GM18867 (cell line): ENCODE measurements around the gene ATP6V0B.

Experiments
- ATAC-seq: cut with Tn5 transposase; IDR thresholded peaks from one replicate; pipeline ENCODE4 v1.9.1; 2021; ENCODE audit warnings: mild to moderate bottlenecking, moderate library complexity; ENCODE audit not compliant: unreplicated experiment

ATP6V0B gene

GRCh38 chr1:43982808-43983207, 8.0 kb downstream of the ATP6V0B start:
- no peak for ATAC-seq

- no peak for ATAC-seq
Observed at GRCh38 chr1:43983253-43983899, 8.6 kb downstream of the ATP6V0B start.

GRCh38 chr1:43984855-43985254, 10.1 kb downstream of the ATP6V0B start:
- no peak for ATAC-seq

DNA sequence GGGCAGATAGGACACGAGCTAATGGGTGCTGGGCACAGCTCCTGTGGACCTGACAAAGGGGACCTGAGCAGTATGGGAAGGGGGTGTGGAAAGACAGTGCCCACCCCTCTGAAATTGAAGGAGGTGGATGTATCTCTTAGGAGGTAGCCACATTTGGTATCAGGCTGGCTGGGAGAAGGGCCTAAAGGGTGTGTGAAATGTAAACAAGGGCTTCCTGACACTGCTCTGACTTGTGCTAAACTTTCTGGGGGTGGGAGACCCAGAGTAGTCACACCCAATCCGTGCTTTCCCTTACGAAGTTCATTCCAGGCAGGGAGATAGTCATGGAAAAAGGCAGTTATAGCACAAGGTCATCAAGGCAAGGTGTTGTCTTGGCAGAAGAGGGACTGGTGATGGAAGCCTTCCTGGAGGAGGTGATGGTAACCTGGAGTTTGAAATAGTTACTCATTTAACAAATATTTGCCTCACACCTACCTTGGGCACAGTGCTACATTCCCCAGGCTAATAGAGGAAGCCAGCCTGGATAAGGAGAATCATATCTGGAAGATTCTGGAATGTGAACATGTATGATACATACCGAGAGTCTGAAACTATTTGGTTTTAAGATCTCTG, 11.3 kb downstream of the ATP6V0B start:
- no peak for ATAC-seq

DNA sequence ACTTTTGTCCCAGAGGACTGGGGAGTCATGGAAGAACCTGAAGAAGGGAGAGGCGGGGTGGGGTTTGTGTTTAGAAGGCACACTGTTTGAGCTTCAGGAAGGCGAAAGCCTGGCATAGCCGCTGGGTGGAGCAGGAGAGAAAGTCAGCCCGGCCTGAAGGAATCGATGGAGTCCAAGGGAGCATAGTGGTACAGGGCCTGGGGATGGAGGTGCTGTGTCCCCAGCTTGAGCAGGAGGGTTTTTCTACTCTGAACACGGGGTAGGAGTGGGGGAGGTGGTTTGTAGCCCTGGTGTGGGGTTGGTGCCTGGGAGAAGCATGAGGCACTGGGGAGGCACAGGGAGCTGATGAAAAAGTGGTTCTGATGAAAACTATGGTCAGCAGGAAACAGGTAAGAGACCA, 12.0 kb downstream of the ATP6V0B start:
- no peak for ATAC-seq

GRCh38 chr1:43987159-43987902, 12.6 kb downstream of the ATP6V0B start:
- ATAC-seq, result no peak

DNA sequence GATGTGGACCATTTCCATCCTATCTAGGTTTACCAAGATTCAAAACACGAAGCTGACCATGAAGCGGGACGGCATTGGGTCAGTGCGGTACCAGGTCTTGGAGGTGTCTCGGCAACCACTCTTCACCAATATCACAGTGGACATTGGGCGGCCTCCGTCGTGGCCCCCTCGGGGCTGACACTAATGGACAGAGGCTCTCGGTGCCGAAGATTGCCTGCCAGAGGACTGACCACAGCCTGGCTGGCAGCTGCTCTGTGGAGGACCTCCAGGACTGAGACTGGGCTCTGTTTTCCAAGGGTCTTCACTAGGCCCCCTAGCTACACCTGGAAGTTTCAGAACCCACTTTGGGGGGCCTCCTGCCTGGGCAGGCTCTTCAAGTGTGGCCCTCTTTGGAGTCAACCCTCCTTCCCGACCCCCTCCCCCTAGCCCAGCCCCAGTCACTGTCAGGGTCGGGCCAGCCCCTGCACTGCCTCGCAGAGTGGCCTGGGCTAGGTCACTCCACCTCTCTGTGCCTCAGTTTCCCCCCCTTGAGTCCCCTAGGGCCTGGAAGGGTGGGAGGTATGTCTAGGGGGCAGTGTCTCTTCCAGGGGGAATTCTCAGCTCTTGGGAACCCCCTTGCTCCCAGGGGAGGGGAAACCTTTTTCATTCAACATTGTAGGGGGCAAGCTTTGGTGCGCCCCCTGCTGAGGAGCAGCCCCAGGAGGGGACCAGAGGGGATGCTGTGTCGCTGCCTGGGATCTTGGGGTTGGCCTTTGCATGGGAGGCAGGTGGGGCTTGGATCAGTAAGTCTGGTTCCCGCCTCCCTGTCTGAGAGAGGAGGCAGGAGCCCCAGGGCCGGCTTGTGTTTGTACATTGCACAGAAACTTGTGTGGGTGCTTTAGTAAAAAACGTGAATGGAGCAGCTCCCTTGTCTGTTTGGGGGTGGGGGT, 15.8 kb downstream of the ATP6V0B start:
- ATAC-seq, result no peak

DNA sequence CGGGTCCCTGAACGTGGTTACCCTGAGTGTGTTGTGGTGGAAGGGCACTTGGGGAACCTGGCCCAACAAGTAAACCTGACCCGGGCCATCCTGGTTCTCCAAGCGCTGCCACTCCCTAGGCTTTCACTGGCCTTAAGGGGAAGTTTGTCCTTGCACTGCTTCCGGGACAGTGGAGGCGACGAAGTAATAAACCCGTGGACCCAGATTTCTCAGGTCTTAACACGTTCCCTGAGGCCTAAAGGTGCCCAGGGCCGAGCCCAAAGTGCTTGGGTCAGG, 16.4 kb downstream of the ATP6V0B start:
- ATAC-seq, result no peak

- peak; percentile 78 for ATAC-seq
Observed at GRCh38 chr1:43991476-43992231, 16.9 kb downstream of the ATP6V0B start, which contains the start of gene CCDC24. Gene CCDC24, plus strand, starts transcription at chr1:43991599. Its CDS starts 280 bp downstream, at chr1:43991879.

GRCh38 chr1:43992232-43992995, 17.7 kb downstream of the ATP6V0B start:
- no peak for ATAC-seq

- ATAC-seq, result no peak
Observed at GRCh38 chr1:43993206-43993914, 18.6 kb downstream of the ATP6V0B start.

DNA sequence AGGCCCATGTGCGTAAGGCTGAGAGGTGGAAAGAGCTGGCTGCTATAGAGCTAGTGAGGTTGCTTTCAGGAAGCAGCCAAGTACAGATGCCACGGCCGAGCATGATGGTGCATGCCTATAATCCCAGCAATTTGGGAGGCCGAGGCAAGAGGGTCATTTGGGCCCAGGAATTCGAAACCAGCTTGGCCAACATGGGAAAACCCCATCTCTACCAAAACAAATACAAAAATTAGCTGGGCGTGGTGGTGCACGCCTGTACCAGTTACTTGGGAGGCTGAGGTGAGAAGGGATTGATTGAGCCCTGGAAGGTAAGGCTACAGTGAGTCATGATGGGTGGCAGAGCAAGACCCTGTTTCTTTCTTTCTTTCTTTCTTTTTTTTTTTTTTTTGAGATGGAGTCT, 19.3 kb downstream of the ATP6V0B start:
- no peak for ATAC-seq

DNA sequence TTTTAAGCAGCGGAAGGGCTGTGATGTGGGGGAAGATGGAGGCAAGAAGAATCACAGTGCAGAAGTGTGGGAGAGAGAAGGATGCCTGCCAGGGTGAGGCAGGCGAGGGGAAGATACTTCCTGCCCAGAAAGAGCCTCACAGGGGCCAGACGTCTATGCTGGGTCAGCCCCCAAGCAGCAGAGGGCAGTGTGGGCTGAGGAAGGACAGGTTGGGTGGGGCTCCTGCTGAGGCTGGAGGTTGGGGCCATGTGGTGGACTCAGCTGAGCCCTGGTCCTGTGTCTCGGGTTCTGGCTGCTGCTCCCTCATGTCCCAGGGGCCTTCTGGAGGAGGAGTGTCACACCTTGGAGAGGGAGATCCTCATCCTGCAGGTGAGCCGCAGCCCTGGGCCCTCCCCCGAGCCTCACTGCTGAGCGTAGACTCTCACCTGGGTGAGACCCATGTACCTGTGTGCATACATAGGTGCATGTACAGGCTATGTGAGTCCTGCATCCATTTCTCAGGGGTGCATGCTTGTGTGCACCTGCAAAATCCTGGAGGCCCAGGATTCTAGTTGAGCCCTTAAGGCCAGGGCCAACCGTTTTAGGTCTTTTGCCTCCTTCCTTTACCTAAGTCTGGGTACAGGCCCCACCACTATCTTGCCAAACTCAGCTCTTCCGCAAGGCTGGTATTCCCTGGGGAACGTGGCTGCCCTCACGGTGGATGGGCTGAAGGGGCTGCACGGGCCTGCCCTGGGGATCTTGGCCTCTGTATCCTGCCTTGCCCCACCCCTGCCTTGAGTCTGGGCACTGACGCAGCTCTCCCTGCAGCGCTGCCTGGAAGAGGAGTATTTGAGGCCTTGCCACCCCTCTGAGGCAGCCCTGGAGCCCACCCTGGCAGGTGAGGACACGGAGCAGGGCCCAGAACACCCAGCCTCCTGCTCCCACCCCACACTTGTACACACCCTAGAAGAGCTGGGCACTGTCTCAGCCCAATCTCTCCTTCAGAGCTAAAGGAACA, 20.3 kb downstream of the ATP6V0B start:
- ATAC-seq, result no peak

- ATAC-seq, result no peak
Observed at GRCh38 chr1:43995984-43996732, 21.4 kb downstream of the ATP6V0B start.

DNA sequence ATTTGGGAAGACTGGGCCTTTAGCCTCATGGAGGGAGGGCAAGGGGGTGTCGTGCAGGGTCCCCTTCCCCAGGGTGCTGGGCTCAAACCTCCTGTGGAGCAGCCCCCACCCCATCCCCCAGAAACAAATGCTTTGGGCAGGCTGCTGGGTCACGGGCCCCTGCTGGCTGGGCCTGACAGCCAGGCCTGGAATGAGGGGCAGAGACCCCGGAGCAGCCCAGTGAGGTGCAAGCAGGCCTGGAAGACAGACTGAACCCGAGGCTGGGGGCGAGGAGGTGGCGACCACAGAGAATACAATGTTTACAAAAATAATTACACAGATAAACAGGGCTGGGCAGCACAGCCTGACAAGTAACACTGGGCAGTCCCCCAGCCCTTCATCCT, 22.0 kb downstream of the ATP6V0B start:
- ATAC-seq, result no peak

DNA sequence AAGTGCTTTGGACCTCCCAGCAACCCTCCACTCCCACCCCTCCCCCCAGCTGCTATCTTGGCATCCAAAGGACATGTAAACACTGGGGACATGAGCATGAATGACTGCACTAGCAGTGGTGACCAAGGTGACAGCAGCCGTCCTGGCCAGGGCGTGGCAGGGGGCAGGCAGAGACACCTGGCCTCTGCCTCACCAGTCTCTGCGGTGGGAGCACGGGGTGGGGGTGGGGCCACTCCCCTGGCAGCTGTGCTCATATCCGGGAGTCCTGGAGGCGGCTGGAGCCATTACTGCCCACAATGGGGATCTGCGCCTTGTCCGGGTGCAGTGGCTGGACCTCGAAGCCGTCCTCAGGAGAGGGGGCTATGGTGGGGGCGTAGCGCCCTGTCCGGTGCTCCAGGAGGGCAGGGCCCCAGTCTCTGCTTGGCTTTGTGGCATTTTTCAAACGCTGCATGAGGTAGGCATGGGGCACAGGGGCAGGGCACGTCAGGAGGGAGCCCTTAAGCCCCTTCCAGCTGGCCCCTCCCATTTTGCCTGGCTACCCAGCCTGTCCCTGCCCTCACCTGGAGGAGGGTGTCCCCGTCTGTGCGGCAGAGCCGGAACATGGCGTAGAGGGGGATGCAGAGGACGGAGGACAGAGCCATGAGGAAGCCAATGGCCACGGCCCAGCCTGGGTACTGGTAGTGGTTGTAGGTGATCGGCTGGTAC, 22.7 kb downstream of the ATP6V0B start:
- no peak for ATAC-seq

DNA sequence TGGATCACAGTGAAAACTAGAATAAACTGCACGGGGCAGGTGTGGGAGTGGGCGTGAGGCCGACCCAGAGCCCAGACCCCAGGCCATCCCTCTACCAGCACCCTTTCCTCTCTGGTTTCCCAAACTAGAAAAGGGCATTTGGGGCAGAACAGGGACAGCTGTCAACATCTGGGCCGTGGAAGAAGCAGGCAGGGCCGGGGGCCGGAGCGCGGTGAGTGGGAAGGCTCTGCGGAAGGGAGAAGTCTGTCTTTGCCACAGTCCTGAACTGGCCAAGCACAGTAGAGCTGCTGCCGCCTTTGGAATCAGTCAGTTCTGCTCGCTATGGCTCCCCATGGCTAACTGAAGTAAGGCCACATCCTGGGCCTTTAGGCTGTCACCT, 23.2 kb downstream of the ATP6V0B start:
- no peak for ATAC-seq
